HG02678 (cell line): ENCODE data around the gene GHRHR.
A peak's percentile ranks its signal among the peaks of the same experiment; 100 is the strongest.

Experiments
- ATAC-seq: cut with Tn5 transposase; IDR thresholded peaks from one replicate; pipeline ENCODE4 v1.9.1; 2021; ENCODE audit warnings: mild to moderate bottlenecking, moderate library complexity; ENCODE audit not compliant: unreplicated experiment

Gene GHRHR

GRCh38 chr7:30983914-30984247 lies 20.1 kb downstream of the GHRHR start:
- ATAC-seq: peak; percentile 18

- ATAC-seq: no peak
Measured at GRCh38 chr7:30984359-30985107, 20.8 kb downstream of the GHRHR start.

DNA sequence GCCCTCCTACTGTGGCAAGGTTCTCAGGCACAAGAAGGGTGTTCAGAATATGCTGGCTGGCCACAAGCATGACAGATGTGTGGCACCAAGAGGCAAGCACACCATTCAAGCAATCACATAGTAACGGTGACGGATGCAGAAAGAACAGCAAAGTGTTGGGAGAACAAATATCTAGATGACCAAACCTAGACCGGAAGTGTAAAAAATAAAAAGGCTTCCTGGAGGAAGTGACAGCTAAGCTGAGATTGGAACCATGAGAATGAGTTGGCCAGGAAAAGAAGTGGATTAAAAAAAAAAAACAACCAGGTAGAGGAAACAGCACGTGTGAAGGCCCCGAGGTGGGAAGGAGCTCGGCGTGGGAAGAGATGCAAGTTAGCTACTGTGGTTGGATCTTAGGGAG lies 22.0 kb downstream of the GHRHR start:
- ATAC-seq: no peak

DNA sequence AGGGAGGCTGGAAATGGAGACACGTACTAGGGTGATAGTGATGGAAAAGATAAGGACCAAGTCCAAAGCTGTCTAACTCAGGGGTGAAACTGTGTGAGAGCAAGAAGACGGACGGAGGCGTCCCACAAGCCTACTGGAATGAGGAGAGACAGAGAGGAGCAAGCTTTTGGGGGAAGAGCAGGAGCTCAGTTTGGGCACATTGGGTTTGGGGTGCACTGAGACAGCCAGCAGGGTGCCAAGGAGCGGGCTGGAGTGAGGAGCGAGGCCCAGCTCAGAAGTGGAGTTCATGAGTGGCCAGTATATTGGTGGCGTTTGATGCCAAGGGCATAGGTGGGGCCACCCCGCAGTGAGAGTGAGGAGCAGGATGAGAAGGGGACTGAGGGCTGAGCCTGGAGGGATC lies 22.6 kb downstream of the GHRHR start:
- ATAC-seq: no peak

DNA sequence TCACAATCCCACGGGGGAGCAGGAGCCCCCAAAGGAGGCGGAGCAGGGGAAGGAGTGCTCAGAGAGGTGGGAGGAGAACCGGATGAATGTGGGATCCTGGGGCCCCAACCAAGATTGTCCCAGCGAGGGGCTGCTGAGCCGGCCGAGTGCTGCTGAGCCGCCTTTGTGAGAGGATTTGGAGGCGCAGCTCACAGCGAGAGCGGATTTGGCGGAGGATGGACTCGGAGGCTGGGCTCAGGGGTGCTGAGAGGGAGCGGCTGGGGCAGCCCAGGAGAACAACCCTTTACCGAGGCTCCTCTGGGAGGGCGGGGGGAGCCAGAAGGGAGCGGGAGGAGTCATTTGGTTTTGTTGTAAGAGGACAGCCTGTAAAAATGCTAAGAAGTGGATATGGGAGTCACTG lies 23.0 kb downstream of the GHRHR start:
- no peak for ATAC-seq

DNA sequence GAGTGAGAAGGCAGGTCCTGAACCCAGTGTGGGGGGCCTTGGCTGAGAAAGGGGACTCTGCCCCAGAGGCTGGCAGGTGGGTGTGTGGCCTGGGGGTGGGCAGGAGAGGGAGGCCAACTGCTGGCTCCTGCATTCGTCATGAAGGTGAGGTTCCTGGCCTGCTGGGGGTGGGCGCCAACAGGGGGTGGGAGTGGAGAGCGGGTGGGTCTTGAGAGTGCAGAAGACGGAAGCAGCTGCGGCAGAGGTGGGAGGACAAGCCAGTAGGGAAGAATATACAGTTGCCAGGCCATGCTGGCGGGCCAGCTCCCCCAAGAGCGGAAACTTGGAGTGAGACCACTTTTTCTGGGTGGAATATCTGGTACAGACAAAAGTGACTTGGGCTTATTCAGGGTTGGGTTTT lies 23.4 kb downstream of the GHRHR start:
- no peak for ATAC-seq

DNA sequence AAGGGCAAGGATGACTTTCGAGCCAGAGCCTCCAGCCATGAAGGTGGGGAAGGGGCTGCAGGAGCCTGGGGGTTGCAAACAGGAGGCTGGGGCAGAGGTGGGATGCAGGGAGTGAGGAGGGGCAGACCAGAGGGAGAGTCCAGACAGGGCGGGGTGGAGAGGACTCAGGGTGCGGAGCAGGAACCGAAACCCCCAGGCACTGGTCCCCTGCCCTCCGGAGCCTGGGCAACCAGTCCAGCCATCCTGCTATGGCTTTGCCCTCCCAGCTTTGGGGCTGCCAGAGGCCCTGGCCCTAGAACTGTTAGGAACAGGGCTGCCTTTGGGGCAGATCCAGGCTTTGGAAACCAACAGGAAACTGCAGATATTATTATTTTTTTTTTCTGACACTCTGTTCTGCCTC lies 24.2 kb downstream of the GHRHR start:
- no peak for ATAC-seq

GRCh38 chr7:30988351-30989005 lies 24.7 kb downstream of the GHRHR start:
- no peak for ATAC-seq

GRCh38 chr7:30989008-30989823 lies 25.5 kb downstream of the GHRHR start:
- ATAC-seq: no peak

DNA sequence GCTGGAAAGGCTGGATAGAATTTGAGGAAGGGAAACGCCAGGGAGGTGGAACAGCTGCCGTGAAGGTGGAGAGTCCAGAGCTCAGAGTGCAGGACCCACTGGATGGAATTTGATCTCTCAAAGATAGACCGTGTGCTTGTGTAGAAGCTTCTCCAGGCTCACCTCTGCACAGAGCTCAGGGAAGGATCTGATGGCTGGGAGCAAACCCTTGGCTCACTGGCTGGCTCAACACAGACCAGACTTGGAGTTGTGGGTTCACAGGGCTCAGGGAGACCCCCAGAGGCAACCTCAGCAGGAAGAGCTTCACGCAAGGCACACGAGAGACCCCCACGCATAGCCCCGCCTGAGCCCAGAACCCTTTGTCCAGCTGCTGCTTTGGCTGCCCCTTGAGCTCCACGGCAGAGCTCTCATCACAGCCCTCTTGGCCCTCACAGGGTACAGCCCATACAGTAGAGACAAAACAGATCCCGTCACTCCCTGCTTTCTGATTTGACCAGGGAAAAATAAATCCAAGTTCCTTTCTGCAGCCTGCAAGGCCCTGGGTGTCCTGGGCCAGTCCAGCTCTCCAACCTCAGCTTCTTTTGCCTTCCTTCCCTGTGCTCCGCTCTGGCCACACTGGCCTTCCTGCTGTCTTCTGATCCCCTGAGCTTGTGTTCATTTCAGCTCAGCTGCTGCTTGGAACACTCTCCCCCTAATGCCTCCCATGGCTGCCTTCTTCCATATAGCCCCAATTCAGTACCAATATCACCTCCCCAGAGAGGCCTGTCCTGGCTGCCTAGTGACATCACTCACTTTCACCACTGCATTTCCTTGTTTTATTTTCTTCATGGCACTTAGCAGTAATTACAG lies 26.3 kb downstream of the GHRHR start:
- ATAC-seq: no peak

DNA sequence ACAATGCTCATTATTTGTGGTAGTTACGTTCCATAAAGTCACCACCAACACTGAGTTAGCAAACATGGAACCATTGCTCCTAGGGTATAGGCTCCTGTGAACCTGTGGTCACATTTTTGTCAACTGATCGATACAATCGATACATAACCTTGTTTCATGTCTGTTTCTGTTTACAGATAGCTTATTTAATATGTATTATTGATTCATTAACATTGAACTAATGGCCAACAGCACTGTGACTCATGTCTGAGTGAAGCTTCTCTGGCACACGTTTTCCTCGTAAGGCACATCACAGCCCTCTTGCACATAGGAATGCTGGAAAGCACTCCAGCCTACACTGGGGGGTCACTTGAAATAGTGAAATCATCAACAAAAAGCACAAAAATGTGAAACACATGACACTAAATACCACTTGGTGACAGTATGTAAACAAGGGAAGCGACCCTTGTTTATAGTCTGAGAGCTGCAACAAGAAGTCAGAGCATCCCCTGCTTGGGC lies 27.0 kb downstream of the GHRHR start:
- no peak for ATAC-seq

GRCh38 chr7:30992414-30992813 lies 28.7 kb downstream of the GHRHR start:
- no peak for ATAC-seq

DNA sequence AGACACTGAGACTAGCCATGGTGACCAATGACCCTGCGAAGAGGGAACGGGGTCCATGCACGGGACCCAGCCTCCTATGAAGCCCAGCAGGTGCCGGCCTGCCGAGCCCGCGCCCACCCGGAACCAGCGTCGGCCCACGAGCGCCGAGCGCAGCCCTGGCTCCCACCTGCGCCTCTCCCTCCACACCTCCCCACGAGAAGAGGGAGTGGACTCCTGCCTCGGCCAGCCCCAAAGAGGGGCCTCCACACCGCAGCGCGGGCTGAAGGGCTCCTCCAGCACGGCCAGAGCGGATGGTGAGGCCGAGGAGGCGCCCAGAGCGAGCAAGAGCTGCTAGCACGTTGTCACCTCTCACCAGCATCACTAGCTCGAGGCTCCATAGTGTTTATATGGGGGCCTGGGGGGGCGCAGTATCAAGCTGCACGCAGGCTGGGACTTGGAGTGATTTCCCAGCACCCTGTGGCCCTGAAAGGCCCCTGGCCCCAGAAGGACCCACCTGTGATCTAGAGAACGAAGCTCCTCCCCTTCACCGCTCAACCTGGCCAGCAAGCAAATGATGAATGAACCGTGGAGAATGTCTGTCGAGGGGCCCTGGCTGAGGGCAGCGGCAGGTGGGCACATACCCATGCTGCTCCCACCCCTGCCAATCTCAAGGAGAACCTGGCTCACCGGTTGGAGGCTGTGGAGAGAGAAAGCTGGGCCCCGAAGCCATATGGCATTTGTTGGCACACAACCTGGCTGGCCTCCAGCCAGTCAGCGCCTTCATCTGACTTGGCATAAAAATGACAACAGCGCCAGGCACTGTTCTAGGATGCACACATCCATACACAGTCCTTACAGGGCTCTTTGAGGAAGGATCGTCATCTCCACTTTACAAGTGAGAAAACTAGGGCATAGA lies 30.7 kb downstream of the GHRHR start:
- ATAC-seq: no peak

GRCh38 chr7:30995536-30995935 lies 31.8 kb downstream of the GHRHR start:
- ATAC-seq: no peak

- ATAC-seq: no peak
Measured at GRCh38 chr7:30996256-30996655, 32.5 kb downstream of the GHRHR start.

DNA sequence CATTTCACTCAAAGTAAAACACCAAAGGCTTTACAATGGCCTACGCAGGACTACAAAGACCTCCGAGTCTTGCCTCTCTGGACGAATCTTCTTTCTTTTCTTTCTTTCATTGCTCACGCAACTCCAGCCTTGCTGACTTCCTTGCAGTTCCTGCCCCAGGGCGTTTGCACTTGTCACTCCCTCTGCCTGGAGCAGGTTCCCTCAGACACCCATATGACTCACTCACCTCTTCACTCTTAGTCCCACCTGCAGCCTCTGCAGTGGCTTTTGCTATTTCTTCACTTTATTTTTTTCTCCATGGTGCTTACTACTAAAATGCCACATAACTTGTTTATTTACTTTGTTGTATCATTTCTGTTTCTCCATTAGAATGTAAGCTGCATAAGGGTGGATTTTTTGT lies 33.1 kb downstream of the GHRHR start:
- no peak for ATAC-seq

DNA sequence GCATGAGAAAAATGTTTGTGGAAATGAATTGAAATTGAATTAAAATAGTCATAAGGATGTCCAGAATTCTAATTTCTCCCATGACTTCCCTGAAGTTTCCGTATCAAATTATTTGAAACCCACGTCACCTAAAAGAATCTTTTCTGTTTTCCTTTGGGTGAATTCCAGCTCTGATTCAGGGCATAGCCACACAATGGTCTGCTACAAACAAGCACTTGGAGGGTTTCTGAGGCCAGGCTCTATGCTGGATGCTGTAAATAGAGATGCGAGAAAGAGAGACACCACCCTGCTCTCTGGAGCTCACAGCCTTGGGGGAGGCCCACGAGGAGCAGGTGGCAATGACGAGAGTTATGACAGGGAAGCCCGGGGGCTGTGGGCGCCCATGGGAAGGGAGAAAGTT lies 33.6 kb downstream of the GHRHR start:
- no peak for ATAC-seq

GRCh38 chr7:30998180-30998579 lies 34.4 kb downstream of the GHRHR start:
- no peak for ATAC-seq

DNA sequence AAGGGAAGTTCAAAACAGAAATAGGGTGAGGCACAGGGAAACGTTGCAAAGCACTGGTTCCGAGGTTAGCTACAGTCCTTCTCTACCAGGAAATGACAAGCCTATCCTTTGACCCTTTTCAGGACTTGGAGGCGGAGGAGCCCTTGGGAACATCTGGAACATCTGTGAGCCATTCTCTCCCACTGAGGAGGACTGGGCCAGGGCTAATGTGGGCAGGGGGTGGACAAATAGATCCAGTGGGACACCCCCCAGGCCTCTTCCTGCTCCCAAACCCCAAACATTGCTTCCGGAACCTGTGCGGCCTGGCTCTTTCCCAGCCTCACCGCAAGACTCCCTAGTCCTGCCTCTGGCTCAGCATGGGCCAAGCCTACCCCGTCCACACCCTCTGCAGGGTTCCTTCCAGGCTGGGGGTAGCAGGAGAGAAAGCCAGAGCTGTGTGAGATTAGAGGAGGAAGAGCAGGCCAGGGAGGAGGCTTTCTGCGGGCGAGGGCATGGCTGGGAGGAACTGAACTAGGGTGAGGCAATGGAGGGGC lies 36.5 kb downstream of the GHRHR start:
- ATAC-seq: no peak

- ATAC-seq: no peak
Measured at GRCh38 chr7:31000779-31001178, 37.0 kb downstream of the GHRHR start.
